ELR (cell line): ENCODE measurements around the gene GON7.
A peak's percentile ranks its signal among the peaks of the same experiment; 100 is the strongest.
"Not testable (repeated sequence)": the region's sequence is repeated elsewhere in the genome, so short reads cannot be mapped to it uniquely, and the experiment has no call there.

Experiments used
- DNase-seq: peaks from one replicate; pipeline ENCODE4 v3.0.0-alpha.2; 2015; ENCODE audit warnings: low read depth

Gene GON7

DNA sequence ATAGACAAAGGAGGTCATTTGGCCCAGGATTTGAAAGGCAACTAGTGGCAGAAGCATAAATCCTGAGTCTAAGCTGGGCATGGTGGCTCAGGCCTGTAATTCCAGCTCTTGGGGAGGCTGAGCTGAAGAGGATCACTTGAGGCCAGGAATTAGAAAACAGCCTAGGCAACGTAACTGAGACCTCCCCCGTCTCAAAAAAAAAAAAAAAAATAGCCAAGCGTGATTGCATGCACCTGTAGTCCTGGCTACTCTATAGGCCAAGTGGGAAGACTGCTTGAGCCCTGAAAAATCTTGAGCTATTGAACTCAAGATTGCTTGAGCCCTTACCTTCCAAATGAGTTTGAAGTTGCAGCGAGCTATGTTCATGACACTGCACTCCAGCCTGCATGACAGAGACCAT, 7.8 kb downstream of the GON7 start:
- no peak for DNase-seq

DNA sequence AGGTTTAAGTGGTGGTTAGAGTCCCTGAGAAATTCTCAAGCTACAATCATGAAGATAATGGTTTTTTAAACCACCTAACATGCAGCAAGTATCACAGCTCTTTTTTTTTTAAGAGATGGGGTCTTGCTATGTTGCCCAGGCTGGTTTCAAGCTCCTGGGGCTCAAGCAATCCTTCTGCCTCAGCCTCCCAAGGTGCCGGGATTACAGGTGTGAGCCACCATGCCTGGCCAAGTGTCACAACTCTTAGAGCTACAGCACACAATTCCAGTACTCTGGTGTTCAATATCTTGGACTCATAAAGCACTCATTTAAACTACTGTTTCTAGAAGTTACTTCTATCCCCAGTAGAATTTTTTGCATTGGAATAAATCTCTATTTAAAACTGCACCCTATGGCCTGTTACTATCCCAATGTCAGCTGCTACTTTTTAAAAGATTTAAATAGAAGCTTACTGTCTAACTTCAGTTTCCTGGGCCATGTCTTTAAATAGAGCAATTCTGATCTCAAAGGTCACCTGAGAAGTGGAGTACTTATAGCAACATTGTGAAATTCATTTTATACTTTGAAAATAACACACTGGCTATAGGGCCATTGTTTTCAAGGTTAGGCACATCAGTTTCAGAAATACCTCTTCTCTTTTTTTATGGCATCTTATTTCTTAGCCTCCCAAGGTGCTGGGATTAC, 11.4 kb downstream of the GON7 start:
- no peak for DNase-seq

GRCh38 chr14:93186956-93187355, 19.9 kb downstream of the GON7 start:
- no peak for DNase-seq

GRCh38 chr14:93186466-93186865, 20.4 kb downstream of the GON7 start:
- no peak for DNase-seq

DNA sequence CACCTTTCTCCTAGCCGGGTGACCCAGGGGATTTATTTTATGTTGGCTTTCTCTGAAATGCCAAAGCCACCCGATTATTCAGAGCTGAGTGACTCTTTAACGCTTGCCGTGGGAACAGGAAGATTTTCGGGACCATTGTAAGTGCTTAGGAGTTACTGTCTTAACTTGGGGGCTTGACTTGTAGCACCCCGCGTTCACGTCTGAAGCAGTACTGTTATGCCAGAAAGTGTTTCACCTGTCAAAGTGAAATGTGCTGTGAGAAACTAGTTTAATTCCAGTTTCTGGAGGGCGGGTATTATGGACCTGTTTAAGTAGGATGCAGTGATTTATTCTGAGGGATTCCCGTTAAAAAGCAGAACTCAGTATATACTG, 21.5 kb downstream of the GON7 start:
- no peak for DNase-seq

DNA sequence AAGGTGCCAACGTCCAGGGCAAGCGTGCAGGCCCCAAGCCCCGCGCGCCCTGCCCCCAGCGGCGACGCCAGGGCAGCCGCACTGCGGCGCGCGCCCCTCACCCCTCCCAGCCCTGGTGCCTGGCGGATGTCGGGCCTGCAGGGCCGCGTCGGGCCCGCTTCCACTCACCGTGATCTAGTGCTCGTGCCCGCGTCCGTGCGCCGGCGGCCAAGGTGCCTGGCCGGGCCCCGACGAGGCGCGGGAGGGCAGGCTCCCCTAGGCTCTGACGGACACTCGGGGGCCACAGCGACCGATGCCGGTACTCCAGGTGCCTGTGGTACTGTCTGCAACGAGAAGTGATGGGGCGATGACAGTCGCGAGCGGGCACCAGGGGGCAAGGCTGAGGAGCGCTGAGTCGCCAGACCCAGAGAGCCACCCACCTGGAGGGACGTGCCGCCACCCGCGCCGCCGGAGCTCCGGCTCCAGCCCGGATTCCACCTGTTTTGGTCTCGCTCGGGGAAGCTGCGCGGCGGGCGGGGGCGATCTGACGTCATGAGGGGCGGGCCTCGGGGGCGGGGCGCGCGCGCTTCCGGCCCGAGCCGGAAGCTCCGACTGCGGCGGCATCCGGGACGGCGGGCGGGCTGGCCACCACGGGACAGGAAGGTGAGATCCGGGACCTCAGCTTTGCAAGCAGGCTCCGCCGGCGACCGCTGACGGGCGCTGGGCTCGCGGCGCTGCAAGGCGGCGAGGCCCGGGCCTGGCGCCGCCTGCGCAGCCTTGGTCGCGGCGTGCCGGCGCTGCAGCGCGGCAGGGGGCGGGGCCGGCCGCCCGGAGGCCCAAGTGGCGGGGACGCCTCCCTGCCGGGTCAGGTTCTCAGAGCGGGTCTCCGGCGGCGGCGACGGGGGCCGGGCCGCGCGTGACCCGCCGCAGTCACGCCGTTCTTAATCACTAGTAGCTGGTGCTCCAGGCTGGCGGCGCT, 22.2 kb downstream of the GON7 start, which contains the start of the genes LYSET and MOAP1:
TSS of gene LYSET (plus strand) at position 927 of the 958 bp plus-strand sequence. CDS start 89 bp downstream, outside the sequence.
TSS of gene MOAP1 (minus strand) at position 507 of the 958 bp plus-strand sequence. CDS start 655 bp downstream, outside the sequence.
- DNase-seq: peak; percentile 91

GRCh38 chr14:93183596-93184317, 23.1 kb downstream of the GON7 start:
- peak; percentile 19 for DNase-seq

- no peak for DNase-seq
Observed at GRCh38 chr14:93175492-93175891, 31.4 kb downstream of the GON7 start.

DNA sequence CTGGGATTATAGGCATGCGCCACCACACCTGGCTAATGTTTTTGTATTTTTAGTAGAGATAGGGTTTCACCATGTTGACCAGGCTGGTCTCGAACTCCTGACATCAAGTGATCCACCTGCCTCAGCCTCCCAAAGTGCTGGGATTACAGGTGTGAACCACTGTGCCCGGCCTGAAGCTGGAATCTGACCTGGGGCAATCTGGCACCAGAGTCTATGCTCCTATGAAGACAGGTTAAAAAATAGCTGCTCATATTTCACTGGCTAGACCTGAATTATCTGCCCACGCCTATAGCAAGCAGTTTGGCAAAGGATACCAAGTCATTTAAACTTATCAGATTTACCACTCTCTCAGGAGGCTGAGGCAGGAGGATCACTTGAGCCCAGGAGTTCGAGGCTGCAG, 32.1 kb downstream of the GON7 start:
- not testable (repeated sequence) for DNase-seq

DNA sequence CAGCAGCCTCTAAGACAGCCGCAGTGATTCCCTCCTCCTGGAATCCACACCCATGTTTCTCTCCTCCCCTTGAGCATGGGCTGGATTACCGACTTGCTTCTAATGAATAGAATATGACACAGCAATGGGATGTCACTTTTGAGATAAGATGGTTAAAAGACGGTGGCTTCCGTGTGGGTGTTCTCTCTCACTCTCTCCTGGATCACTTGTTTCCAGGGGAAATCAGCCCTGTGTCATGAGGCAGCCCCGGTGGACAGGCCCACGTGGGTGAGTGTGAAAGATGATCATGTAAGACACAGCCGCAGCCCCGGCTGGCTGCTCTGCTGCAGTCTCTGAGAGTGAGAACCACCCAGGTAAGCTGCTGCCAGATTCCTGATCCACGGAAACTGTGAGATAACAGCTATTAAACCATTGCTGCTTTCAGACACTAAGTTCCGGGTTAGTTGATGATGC, 32.9 kb downstream of the GON7 start:
- DNase-seq: peak; percentile 33

GRCh38 chr14:93171376-93171775, 35.5 kb downstream of the GON7 start:
- peak; percentile 29 for DNase-seq

- DNase-seq: not testable (repeated sequence)
Observed at GRCh38 chr14:93170141-93170540, 36.7 kb downstream of the GON7 start.

DNA sequence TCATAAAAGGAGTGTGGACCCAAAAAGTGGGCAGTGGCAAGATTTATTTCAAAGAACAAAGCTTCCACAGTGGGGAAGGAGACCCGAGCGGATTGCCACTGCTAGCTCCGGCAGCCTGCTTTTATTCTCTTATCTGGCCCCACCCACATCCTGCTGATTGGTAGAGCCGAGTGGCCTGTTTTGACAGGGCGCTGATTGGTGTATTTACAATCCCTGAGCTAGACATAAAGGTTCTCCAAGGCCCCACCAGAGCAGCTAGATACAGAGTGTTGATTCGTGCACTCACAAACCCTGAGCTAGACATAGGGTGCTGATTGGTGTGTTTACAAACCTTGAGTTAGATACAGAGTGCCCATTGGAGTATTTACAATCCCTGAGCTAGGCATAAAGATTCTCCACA, 37.2 kb downstream of the GON7 start:
- not testable (repeated sequence) for DNase-seq

- not testable (repeated sequence) for DNase-seq
Observed at GRCh38 chr14:93168610-93169009, 38.3 kb downstream of the GON7 start.

DNA sequence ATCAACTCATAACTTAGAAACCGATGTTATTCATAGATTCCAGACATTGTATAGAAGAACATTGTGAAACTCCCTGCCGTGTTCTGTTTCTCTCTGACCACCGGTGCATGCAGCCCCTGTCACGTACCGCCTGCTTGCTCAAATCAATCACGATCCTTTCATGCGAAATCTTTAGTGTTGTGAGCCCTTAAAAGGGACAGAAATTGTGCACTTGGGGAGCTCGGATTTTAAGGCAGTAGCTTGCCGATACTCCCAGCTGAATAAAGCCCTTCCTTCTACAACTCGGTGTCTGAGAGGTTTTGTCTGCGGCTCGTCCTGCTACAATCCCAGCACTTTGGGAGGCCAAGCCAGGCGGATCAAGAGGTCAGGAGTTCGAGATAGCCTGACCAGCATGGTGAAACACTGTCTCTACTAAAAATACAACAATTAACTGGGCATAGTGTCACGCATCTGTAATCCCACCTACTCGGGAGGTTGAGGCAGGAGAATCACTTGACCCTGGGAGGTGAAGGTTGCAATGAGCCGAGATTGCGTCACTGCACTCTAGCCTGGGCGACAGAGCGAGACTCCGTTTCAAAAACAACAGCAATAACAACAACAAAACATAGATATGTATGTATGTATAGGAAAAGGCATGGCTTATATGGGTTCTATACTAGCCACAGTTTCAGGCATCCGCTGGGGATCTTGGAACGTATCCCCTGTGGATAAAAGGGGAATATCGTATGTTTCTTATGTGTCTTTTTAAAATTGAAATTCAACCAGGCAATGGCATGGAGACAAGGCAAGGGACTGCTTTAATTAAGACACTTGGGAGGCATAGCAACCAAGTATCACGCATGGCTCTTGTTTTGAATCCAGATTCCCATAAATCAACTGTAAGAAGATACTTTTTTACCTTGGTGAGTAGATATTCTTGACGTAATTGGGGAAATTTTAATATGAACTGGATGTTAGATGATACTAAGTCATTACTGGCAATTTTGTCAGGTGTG, 41.3 kb downstream of the GON7 start:
- not testable (repeated sequence) for DNase-seq

GRCh38 chr14:93163564-93163963, 43.3 kb downstream of the GON7 start:
- no peak for DNase-seq

GRCh38 chr14:93161411-93161940, 45.4 kb downstream of the GON7 start:
- DNase-seq: no peak

DNA sequence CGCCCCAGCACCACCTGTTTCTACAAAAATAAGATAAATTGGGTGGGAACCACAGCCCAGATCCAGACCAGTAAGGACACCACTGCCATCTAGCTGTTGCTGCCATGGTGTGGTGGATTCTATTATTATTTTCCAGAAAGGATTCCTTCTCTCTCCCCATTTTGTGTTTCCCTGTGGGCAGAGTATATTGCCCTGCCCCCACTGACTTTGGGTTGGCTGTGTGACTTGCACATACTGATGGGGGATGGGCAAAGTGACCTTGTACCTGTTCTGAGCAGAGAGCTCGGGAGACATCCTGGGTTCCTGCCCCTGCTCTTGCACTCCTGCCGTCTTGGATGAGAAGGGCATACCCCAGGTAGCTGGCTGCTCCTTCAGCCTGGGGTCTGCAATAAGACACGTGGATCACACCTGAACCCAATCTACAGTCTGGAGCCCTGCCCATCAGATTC, 46.5 kb downstream of the GON7 start:
- peak; percentile 64 for DNase-seq

GRCh38 chr14:93159625-93160352, 47.1 kb downstream of the GON7 start:
- DNase-seq: not testable (repeated sequence)

DNA sequence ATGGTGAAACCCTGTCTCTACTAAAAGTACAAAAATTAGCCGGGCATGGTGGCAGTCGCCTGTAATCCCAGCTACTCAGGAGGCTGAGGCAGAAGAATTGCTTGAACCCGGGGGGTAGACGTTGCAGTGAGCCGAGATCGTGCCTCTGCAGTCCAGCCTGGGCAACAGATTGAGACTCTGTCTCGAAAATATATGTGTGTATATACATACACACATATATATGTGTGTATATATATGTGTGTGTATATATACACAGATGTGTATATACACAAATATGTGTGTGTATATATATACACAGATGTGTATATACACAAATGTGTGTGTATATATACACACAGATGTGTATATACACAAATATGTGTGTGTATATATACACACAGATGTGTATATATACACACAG, 48.5 kb downstream of the GON7 start:
- DNase-seq: not testable (repeated sequence)
